ENCODE results near the gene GARNL3. TPM values are rescaled to one million over a fixed set of nuclear protein-coding genes. Genes with fewer than 3 reads are reported as not detected.

Gene GARNL3
- total RNA-seq, 1 experiment from 2014 or later = 1.9 TPM

DNA sequence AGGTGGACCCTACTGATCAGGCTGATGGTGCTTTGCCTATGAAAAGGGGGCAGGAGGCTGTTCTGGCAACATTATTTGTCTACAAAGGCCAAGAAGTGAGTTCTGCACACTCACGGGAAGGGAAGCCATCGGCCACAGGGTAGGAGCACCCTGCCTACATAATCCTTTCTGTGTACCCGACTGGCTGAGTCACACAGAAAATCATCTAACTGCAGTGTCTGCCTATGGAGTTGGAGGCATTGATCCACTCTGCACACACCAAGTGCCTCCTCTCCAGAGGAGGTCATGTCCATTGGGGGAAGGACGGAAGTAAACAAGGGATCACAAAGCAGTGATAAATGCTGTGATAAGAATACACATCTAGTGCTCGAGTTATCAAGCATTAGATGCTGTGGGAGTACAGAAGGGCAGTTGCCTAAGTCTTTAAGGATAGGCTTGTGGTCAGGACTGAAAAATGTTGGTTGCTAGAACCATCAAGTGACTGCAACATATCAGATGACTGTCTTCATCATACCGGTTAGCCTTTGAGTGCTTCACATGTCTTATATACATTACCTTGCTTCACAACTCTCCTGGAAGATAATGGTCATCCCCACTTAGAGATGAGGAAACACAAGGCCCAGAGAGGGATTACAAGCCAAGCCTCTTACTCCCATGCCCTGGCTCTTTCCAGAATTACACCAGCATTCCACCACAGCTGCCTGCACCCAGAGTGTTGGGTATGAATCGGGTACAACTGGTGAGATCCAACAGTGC lies 131.1 kb downstream of the GARNL3 start:
- H3K4me3 ChIP-seq = no peak overlapping the region
- DNase-seq = no peak
- no peaks in the 10 kb centered on the region for H3K27me3 ChIP-seq
- no peaks in the 10 kb centered on the region for H3K9me3 ChIP-seq
- no peaks in the 10 kb centered on the region for H3K36me3 ChIP-seq

GRCh38 chr9:127396253-127396807 lies 131.8 kb downstream of the GARNL3 start:
- no peaks in the 10 kb centered on the region for H3K27me3 ChIP-seq

DNA sequence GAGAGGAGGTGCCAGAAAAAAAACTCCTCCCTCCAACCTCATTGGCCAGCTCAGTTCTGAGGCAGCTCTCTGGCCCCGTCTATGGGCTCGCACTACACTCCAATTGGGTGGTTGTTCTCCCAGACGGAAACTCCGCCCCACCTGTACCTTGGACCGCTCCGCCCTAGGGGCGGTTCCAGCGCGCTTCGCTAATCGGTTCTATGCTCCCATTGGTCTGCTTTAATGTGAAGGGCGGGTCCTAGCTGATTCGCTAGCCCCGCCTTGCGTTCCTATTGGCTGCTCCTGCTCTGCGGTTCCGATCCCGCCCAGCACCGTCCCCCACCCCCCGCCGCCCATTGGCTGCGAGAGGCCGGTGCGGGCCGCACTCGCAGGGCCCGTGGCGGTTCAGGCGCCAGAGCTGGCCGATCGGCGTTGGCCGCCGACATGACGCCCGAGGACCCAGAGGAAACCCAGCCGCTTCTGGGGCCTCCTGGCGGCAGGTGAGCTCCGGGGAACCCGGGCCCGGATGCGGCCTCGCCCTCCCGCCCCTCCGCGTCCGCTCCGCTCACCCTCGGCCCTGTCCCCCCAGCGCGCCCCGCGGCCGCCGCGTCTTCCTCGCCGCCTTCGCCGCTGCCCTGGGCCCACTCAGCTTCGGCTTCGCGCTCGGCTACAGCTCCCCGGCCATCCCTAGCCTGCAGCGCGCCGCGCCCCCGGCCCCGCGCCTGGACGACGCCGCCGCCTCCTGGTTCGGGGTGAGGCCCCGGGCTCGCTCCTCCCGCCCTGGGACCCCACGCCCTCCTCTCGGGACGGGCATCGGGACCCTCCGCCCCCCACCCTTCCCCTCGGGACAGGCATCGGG lies 132.5 kb downstream of the GARNL3 start, which contains the start of gene SLC2A8:
Gene SLC2A8, plus strand, starts transcription at position 362 of the 838 bp plus-strand sequence. Its CDS starts 62 bp downstream, at position 424.
- no peaks in the 10 kb centered on the region for H3K9me3 ChIP-seq
- peak within 1 kb of the TSS; percentile 55 for H3K4me3 ChIP-seq
- peak; percentile 98 for DNase-seq
- H3K36me3 ChIP-seq = 0 out of 2 replicates have a peak, but pooled peaks cover 3% of the 10 kb centered on the region
- H3K27me3 ChIP-seq = no peaks in the 10 kb centered on the region

More at GRCh38 chr9:127396253-127396807, 131.8 kb downstream of the GARNL3 start:
- Histone ChIP-seq H3K4me3 (peak overlapping the region; percentile 39), H3K9me3 (no peaks in the 10 kb centered on the region), H3K36me3 (0 out of 2 replicates have a peak, but pooled peaks cover 3% of the 10 kb centered on the region)
- no peak for DNase-seq

GRCh38 chr9:127397646-127398274 lies 133.2 kb downstream of the GARNL3 start:
- H3K9me3 ChIP-seq = no peaks in the 10 kb centered on the region
- H3K4me3 ChIP-seq = peak overlapping the region; percentile 55
- H3K27me3 ChIP-seq = no peaks in the 10 kb centered on the region
- peak; percentile 33 for DNase-seq
- H3K36me3 ChIP-seq = 0 out of 2 replicates have a peak, but pooled peaks cover 3% of the 10 kb centered on the region

DNA sequence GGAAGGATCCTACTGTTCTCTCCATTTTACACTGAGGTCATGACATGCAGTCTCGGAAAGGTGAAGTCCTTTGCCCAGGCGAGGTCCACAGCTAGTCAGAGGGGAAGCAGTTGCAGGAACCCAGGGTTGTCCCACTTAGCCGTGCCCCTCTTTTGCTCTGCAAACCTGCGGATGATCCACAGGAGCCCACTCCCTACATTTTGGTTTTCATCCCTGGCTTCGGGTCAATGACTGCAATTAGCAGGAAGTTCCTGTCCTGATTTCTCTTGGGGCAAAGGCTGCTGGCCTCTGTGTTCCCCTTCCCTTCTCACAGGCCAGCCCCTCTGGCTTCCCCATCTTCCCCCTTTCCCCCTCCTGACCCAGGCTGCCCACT lies 133.7 kb downstream of the GARNL3 start:
- no peaks in the 10 kb centered on the region for H3K27me3 ChIP-seq

DNA sequence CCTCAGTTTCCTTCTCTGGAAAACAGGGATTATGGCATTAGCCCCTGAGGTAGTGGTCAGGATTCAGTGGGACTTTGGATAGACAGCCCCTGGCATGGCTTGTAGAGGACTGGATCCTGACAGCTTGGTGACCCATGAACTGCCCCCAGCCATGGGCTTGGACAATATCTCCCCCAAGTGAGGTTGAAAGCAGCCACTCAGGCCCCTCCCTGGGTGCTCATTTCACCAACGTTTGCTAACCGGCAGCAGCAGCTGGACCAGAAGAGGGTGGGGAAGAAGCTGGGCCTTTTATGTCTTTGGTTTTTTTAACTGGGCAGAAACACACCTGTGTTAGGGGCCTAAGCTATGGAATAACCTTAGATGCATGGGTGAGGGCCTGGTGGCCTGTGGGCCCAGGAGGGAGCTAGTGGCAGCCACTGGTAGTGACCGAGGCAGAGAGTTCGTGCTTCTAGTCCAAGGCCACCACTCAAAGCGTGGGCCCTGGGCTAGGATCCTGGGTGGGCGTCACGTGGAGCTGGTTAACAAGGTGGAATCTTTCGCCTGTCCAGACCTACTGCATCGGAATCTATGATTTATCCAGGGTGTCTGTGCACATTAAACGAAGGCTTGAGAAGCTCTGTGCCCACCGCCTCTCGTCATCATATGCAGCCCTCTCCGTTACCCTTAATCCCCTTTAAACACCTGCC lies 134.3 kb downstream of the GARNL3 start:
- H3K9me3 ChIP-seq = no peaks in the 10 kb centered on the region
- no peak overlapping the region for H3K4me3 ChIP-seq
- 0 out of 2 replicates have a peak, but pooled peaks cover 3% of the 10 kb centered on the region for H3K36me3 ChIP-seq
- no peaks in the 10 kb centered on the region for H3K27me3 ChIP-seq
- no peak for DNase-seq

More for the DNA sequence above, 133.7 kb downstream of the GARNL3 start:
- 0 out of 2 replicates have a peak, but pooled peaks cover 3% of the 10 kb centered on the region for H3K36me3 ChIP-seq
- no peak for DNase-seq
- H3K4me3 ChIP-seq = peak overlapping the region; percentile 55
- H3K9me3 ChIP-seq = no peaks in the 10 kb centered on the region

GRCh38 chr9:127399736-127400269 lies 135.2 kb downstream of the GARNL3 start:
- H3K9me3 ChIP-seq = no peaks in the 10 kb centered on the region
- DNase-seq = no peak
- H3K4me3 ChIP-seq = no peak overlapping the region
- 0 out of 2 replicates have a peak, but pooled peaks cover 3% of the 10 kb centered on the region for H3K36me3 ChIP-seq
- H3K27me3 ChIP-seq = no peaks in the 10 kb centered on the region

DNA sequence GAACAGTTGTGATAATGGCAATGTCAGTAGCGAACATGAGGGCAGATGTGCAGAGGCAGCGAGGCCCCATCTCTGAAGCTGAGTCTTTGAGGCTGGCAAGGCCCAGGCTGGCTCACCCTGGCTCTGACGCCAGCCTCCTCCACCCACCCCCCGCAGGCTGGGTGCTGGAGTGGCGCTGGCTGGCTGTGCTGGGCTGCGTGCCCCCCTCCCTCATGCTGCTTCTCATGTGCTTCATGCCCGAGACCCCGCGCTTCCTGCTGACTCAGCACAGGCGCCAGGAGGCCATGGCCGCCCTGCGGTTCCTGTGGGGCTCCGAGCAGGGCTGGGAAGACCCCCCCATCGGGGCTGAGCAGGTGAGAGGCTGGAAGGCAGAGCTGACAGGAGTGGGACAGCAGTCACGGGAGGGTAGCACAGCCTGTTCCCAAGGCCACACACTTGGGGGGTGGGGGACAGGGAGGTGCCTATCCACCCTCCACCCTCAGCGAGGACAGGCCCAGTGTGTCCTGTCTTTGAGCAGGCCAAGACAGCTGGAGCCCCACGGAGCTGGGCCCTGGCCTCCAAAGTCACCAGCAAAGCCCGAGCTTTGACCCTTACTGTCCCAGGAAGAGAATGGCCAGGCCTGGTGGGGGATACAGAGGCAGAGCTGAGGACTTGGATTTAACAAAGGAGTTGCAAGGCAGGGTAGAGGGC lies 138.0 kb downstream of the GARNL3 start:
- DNase-seq = no peak
- H3K36me3 ChIP-seq = 0 out of 2 replicates have a peak, but pooled peaks cover 3% of the 10 kb centered on the region
- no peaks in the 10 kb centered on the region for H3K9me3 ChIP-seq
- H3K27me3 ChIP-seq = no peaks in the 10 kb centered on the region
- H3K4me3 ChIP-seq = no peak overlapping the region

- Histone ChIP-seq H3K4me3 (no peak overlapping the region), H3K27me3 (no peaks in the 10 kb centered on the region), H3K9me3 (no peaks in the 10 kb centered on the region), H3K36me3 (0 out of 2 replicates have a peak, but pooled peaks cover 3% of the 10 kb centered on the region)
- no peak for DNase-seq
Measured at GRCh38 chr9:127403507-127404192, 139.1 kb downstream of the GARNL3 start.

- H3K9me3 ChIP-seq = no peaks in the 10 kb centered on the region
Measured at GRCh38 chr9:127404631-127405030, 140.1 kb downstream of the GARNL3 start.

DNA sequence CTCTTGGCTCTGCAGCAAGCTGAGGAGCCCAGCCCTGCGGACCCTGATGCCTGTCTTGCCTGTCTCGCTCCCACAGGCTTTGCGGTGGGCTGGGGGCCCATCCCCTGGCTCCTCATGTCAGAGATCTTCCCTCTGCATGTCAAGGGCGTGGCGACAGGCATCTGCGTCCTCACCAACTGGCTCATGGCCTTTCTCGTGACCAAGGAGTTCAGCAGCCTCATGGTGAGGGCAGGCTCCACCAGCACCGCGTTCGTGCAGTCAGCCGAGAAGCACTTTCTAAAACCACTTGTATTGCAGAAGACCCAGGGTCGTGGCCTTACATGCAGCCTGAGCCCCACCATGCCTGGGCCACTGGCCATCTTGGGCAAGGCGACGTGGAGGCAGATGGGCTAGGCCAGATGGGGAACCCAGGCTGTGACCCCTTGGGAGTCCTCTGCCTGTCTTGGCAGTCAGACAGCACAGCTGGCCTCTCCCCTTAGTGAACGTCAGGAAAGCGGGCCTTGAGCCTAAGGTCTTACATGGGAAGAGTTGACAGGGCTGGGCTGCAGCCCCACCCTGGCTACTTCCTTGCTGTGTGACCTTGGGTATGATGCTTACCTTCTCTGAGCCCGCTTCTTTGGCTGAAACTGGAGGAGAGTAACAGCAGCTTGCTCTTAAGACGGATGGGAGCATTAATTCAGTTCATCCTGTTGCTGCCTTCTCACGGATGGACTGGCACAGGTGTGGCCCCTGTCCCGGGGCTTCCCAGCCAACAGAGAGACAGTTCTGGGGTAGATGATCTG lies 141.0 kb downstream of the GARNL3 start:
- Histone ChIP-seq H3K9me3 (no peaks in the 10 kb centered on the region), H3K36me3 (0 out of 2 replicates have a peak, but pooled peaks cover 3% of the 10 kb centered on the region), H3K4me3 (no peak overlapping the region), H3K27me3 (no peaks in the 10 kb centered on the region)
- no peak for DNase-seq

More at GRCh38 chr9:127404631-127405030, 140.1 kb downstream of the GARNL3 start:
- 0 out of 2 replicates have a peak, but pooled peaks cover 3% of the 10 kb centered on the region for H3K36me3 ChIP-seq
- DNase-seq = no peak
- no peaks in the 10 kb centered on the region for H3K27me3 ChIP-seq
- H3K4me3 ChIP-seq = no peak overlapping the region

DNA sequence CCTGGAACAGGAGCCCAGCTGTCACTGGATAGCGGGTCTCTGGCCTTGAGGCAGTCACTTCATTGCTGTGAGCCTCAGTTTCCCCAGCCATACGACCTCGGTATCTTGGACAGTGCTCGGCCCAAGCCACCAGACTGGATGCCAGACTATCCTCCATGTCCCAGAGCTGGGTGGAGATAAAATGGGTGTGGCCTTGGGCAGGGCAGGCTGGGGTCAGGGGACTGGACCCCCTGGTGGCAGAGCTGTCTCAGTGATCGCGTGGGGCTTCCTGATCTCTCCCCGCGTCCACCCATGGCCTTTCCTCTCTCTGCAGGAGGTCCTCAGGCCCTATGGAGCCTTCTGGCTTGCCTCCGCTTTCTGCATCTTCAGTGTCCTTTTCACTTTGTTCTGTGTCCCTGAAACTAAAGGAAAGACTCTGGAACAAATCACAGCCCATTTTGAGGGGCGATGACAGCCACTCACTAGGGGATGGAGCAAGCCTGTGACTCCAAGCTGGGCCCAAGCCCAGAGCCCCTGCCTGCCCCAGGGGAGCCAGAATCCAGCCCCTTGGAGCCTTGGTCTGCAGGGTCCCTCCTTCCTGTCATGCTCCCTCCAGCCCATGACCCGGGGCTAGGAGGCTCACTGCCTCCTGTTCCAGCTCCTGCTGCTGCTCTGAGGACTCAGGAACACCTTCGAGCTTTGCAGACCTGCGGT lies 142.4 kb downstream of the GARNL3 start:
- no peak for DNase-seq
- H3K4me3 ChIP-seq = no peak overlapping the region
- no peaks in the 10 kb centered on the region for H3K9me3 ChIP-seq
- no peaks in the 10 kb centered on the region for H3K27me3 ChIP-seq
- H3K36me3 ChIP-seq = no peaks in the 10 kb centered on the region

DNA sequence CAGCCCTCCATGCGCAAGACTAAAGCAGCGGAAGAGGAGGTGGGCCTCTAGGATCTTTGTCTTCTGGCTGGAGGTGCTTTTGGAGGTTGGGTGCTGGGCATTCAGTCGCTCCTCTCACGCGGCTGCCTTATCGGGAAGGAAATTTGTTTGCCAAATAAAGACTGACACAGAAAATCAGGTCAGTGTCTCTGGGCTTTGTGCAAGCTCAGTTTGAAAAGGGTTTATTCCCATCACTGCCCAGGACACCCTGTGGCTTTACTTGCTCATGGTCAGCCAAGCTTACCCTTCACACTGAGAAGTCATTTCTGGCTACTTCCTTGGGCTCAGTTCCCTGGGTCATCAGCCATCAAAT lies 142.9 kb downstream of the GARNL3 start:
- Histone ChIP-seq H3K27me3 (no peaks in the 10 kb centered on the region), H3K36me3 (no peaks in the 10 kb centered on the region), H3K9me3 (no peaks in the 10 kb centered on the region), H3K4me3 (no peak overlapping the region)
- no peak for DNase-seq

DNA sequence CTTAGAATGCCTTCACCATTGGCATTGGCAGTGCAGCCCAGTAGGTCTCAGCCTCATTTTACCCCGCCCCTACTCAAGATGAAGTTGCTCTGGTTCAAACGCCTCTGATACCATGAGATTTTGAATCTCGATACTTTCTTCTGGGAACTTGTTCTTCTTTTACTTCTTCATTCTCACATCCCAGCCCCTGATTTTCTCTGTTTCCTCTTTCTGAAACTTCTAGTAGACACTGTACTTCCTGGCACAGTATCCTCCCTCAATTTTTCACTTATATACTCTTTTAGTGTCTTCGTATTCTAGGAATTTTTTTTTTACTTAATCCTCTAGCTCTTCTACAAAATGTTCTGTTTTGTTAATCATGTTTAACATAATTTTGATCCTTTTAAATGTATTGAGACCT lies 146.5 kb downstream of the GARNL3 start:
- DNase-seq = no peak
- H3K27me3 ChIP-seq = no peaks in the 10 kb centered on the region
- H3K36me3 ChIP-seq = no peaks in the 10 kb centered on the region
- H3K9me3 ChIP-seq = no peaks in the 10 kb centered on the region
- H3K4me3 ChIP-seq = no peak overlapping the region

All from MG63 (cell line).